GM18870 (cell line): ENCODE data around the gene HSPB6.
"Not testable (repeated sequence)": the region's sequence is repeated elsewhere in the genome, so short reads cannot be mapped to it uniquely, and the experiment has no call there.

ENCODE experiments used
- ATAC-seq: cut with Tn5 transposase; IDR thresholded peaks from one replicate; pipeline ENCODE4 v1.9.1; 2021; ENCODE audit warnings: moderate library complexity; ENCODE audit not compliant: unreplicated experiment

Gene HSPB6, protein sequence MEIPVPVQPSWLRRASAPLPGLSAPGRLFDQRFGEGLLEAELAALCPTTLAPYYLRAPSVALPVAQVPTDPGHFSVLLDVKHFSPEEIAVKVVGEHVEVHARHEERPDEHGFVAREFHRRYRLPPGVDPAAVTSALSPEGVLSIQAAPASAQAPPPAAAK

GRCh38 chr19:35756377-35757230, at the start of gene HSPB6:
Gene HSPB6, minus strand, starts transcription at chr19:35757029. Its CDS starts 21 bp downstream, at chr19:35757008.
- no peak for ATAC-seq

DNA sequence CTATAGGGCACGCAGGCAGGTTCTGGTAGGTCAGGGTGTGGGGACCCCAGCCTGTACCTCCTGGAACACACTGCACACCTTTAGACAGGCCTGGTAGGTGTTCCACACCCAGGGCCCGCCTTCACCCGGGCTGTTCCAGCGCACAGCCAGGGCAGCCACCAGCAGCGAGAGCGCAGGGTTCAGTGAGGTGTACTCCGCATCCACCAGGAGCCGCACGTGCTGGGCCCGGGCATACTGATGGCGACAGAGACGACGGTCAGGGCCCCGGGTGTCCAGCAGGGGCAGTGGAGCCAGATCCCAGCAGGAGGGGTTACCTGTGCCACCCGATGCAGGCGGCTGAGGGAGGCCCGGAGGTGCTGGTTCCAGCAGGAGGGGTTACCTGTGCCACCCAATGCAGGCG, 49.8 kb upstream of the HSPB6 start:
- ATAC-seq, result no peak

DNA sequence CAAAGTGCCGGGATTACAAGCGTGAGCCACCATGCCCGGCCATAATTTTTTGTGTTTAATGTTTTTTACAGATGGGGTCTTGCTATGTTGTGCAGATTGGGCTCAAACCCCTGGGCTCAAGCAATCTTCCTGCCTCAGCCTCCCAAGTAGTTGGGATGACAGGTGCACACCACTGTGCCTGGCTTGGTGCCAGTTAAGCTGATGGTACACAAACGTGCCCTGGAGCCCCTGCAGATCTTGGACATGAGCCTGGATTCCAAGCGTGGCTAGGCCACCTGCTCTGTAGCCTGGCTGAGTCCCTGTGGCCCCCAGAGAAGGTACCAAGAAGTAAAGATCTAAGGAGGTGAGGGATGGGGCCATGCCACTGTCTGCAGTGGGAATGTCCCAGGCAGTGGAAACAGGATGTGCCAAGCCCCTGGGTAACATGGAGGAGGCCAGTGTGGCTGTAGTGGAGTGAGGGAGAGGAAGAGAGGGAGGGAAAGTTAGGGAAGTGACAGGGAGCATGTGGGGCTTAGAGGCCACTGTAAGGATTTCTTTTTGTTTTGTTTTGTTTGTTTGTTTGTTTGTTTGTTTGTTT, 48.8 kb upstream of the HSPB6 start:
- no peak for ATAC-seq

- ATAC-seq, result no peak
Measured at GRCh38 chr19:35801828-35802227, 45.0 kb upstream of the HSPB6 start.

- ATAC-seq, result no peak
Measured at GRCh38 chr19:35797663-35798062, 40.8 kb upstream of the HSPB6 start.

- no peak for ATAC-seq
Measured at GRCh38 chr19:35796645-35797542, 40.1 kb upstream of the HSPB6 start.

GRCh38 chr19:35795564-35795963, 38.7 kb upstream of the HSPB6 start:
- ATAC-seq, result not testable (repeated sequence)

DNA sequence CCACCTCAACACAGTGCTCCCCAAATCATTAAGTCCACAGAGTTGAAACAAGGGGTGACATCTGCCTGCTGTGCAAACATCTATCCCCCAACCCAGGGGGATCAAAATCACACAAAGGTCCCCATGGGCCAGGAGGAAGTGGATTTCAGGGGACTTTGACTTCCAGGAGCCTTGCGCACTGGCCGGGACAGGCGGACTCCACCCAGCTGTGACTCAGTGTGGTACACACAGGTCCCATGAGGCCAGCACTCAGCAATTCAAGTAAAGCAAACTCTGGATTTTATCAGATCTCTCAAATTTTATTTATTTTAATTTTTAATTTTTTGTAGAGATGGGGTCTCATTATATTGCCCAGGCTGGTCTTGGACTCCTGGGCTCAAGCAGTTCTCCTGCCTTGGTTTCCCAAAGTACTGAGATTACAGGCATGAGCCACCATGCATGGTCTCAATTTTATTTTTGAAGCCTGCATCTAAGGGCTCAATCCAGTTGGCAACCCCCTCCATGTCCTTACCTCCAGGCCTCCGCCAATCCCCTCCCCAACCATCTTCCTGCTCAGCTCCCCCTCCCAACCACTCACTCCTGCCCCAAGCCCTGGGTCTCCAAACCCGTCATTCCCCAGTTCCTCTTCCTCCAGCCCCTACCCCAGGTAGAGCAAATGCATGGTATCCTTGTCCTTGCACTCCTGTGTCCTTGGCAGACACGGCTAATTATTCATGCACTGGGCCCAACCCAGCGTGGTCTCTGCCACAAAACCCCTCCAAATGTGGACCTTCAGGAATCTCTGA, 36.7 kb upstream of the HSPB6 start:
- ATAC-seq, result no peak

GRCh38 chr19:35792888-35793287, 36.1 kb upstream of the HSPB6 start:
- no peak for ATAC-seq

DNA sequence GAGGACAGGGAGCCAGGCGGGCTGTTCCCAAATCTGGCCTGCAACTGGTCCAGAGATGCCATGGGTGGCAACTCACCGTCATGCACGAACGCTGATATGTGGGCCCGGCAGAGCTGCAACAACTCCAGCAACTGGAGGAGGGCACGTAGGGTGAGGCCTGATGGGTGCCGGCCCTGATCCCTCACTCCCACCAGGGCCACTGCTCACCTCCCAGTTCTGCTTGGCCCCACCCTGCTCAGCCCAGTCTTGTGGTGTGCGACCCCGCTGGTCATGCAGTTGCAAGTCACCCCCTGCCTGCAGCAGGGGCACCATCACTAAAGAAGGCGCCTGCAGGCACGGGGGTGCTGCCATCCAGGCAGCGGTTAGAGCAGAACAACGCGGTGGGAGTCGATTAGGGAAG, 35.5 kb upstream of the HSPB6 start:
- ATAC-seq, result no peak

DNA sequence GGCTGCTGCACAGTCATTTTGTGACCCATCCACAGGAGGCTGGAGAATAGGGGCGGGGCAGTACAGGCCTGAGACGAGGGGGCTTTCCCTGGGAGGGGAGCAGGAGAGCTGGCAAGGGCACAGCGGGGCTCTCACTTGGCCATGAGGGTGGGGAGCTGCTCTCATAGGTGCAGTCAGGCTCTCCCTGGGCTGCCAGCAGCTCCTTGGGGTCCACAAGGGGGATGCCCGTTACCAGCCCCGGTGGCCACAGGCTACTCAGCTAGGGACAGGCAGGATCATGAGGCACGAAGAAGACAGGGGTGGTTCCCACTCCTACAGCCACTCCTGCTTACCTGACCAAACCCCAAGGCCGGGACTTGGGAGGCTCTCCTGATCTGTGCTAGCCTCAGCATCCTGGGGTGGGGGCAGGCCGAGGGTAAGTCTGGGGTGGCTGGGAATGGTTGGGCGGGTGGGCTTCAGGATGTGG, 35.0 kb upstream of the HSPB6 start:
- no peak for ATAC-seq

DNA sequence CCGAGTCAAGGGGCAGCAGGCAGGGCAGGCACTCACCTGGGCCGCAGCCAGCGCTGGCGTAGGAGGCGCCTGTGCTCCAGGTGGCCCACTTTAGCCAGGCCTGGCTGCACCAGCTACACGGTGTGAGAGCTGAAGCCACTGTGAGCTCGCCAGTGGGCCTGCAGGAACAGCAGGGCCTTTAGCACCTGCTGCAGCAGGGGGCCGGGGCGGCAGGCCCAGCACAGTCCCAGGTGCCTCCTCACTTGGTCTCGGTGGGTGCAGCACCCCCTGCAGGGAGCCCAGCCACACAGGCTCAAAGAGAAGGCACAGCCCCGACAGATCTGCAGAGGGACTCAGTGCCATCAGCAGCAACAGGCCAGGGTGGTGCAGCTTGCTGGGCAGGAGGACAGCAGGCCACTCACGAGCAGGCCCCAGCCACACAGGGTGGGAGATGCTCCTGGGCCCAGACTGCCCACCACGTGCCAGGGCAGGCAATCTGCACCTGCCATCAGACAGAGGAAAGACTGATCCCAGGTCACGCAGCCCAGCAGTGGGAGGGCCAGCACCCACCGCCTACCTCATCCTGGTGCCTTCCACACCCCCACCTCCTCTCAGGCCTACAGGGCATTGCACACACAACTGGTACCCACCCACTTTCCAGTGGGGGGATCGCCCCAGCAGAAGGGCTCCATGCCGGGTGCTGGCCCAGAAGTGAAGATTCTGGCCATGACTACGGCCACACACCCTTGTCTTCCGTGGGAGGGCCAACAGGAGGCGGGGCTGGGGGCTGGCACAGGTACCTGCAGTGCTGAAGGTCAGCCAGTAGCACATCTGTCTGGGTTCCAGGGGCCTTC, 34.4 kb upstream of the HSPB6 start:
- ATAC-seq, result no peak

- ATAC-seq, result no peak
Measured at GRCh38 chr19:35789978-35790944, 33.4 kb upstream of the HSPB6 start.

- ATAC-seq, result no peak
Measured at GRCh38 chr19:35789195-35789977, 32.6 kb upstream of the HSPB6 start.

DNA sequence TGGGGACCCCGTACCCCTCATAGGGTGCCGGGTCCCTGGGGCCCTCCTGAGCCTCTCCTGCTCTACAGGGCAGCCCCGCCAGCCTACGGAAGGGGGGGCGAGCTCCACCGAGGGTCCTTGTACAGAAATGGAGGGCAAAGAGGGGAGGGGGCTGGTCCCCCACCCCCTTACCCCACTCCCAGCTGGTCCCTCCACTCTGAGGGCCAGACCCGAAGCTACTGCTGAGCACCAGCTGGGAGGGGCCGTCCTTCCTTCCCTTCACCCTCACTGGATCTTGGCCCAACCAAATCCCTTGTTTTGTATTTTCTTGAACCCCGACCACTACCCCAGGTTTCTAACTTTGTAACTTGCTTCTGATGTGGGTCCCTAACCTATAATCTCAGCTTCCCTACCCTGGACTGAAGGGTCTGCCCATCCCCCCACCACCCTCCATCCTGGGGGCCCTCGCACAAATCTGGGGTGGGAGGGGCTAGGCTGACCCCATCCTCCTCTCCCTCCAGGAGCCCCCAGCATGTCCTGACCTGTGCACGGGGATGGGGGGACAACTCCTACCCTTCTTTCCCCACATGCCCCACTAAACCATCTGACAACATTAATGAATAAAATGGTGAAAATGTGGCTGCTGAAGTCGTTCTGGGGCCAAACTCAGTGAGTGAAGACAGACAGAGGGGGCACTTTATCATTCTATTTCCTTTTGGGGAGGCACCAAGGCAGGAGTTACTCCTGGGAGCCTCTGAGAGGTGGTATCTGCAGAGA, 31.6 kb upstream of the HSPB6 start:
- ATAC-seq, result no peak

- no peak for ATAC-seq
Measured at GRCh38 chr19:35787227-35787799, 30.5 kb upstream of the HSPB6 start.
